Adrenal gland (tissue), 12 donors: Measurements from ENCODE around the gene TFPT. TPM values are rescaled to one million over a fixed set of nuclear protein-coding genes. Genes with fewer than 3 reads are reported as not detected.

Experiments used
- DNase-seq, 7 donors: peaks; one replicate each; pipeline ENCODE4 v3.0.0-alpha.2; 2019 to 2020
- H3K27ac ChIP-seq, 5 donors: fragments of 200-600 bp; sonication (generic) in 4 of 5; 1 replicate in 3 of 5; 2 replicates in 2 of 5; pipeline versions ENCODE4 v1.5.1 to v1.8.0; 2016 to 2020; ENCODE audit warnings: mild to moderate bottlenecking in 1 of 5
- H3K27me3 ChIP-seq: fragments of 200-600 bp; 2 replicates; pipeline ENCODE4 v1.8.0; 2021
- H3K36me3 ChIP-seq, 2 donors: fragments of 200-600 bp; replicated peaks in 1 of 2; 1 replicate in 1 of 2; 2 replicates in 1 of 2; pipeline versions ENCODE4 v1.5.1 to v1.8.0; 2018 to 2022
- H3K4me1 ChIP-seq, 2 donors: fragments of 200-600 bp; replicated peaks in 1 of 2; 1 replicate in 1 of 2; 2 replicates in 1 of 2; pipeline versions ENCODE4 v1.5.1 to v1.8.0; 2018 to 2021
- H3K4me3 ChIP-seq, 4 donors: fragments of 200-600 bp; sonication (generic) in 3 of 4; one replicate each; pipeline ENCODE4 v1.5.1; 2016 to 2018
- H3K9me3 ChIP-seq, 3 donors: fragments of 200-600 bp; sonication (generic) in 1 of 3; replicated peaks in 1 of 3; 1 replicate in 2 of 3; 2 replicates in 1 of 3; pipeline versions ENCODE4 v1.5.1 to v1.8.0; 2016 to 2021
- POLR2A ChIP-seq, 2 donors: fragments of 450-650 bp; IDR thresholded peaks; one replicate each; pipeline ENCODE4 v1.6.1; 2017; ENCODE audit warnings: antibody characterized with exemption in 2 of 2, mild to moderate bottlenecking in 2 of 2, moderate library complexity in 1 of 2
- WGBS, 4 donors: extraction: QIAGEN DNeasy Blood & Tissue Kit in 2 of 4; methylation state at CpG; one replicate each; pipeline versions ENCODE4 v1.1.5 to v1.1.7; 2013 to 2017; 5-methylcytosine and 5-hydroxymethylcytosine counted together
- intact Hi-C, 2 donors: fragments of 100-400 bp; cut with DNase I; formaldehyde crosslinking; loops; one replicate each; pipeline versions ENCODE4 v1.14.1 to v1.15.0; 2022 to 2023
- polyA plus RNA-seq, 3 donors: library from polyadenylated mRNA; stranded (reverse); fragments of 200-250 nt in 2 of 3; fragments of 350-450 nt in 1 of 3; fragmentation: Illumina TruSeq in 1 of 3; extraction: RNeasy Lipid Tissue Mini Kit (QIAGEN cat#74804) in 1 of 3; gene quantifications; one replicate each; pipeline ENCODE4 v1.2.3, GENCODE V29; 2013 to 2014
- total RNA-seq, 9 donors: library from RNA; depleted of rRNA in 4 of 9; stranded (reverse); fragments of >200 nt in 4 of 9; fragments of 120-200 nt in 1 of 9; fragmentation: NEBNext Ultra II Directional in 1 of 9; extraction: Animal tissue kit (Norgen Biotek cat#: 25700) in 1 of 9; gene quantifications; one replicate each; pipeline versions ENCODE4 v1.1.0 to v1.2.4, GENCODE V29; 2013 to 2023
- TF ChIP-seq, protein P1 (sequence below), 6 experiments: fragments of 450-650 bp in 4 of 6; fragments of 200-600 bp in 2 of 6; sonication (generic) in 1 of 6; IDR thresholded peaks; 1 replicate in 5 of 6; 2 replicates in 1 of 6; pipeline versions ENCODE4 v1.5.1 to v1.8.0; 2016 to 2021; ENCODE audit warnings: antibody characterized with exemption in 6 of 6, mild to moderate bottlenecking in 2 of 6, moderate library complexity in 1 of 6
- donor health status: healthy with polysubstance abuse.
- donor health status: Bipolar disorder and iron deficiency.
- donor health status: DM: yes; HTN: yes; CAD: no.
- donor health status: DM: no; HTN: no; CAD: no.
- donor health status: DM: no; HTN: no; CAD: no.
- donor health status: DM: yes; HTN: yes; CAD: no.

The TFPT gene
- total and polyA plus RNA-seq, 12 donors = 11.4 to 58.6 (median 24.6) TPM

DNA sequence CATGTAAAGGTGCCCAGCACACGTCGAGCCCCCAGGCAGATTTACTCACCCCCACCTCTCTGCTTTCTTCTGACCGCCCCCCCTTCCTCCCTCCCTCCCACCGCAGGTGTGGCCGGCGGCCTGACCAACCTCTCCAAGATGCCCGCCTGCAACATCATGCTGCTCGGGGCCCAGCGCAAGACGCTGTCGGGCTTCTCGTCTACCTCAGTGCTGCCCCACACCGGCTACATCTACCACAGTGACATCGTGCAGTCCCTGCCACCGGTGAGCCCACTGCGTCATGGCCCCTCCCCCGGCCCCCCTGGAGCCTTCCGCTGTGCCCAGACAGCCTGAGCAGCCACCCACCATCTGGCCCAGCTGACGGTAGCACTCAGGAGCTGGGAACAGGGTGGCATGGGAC is 8.9 kb upstream of the TFPT start:
- DNase-seq = no peak
- Histone ChIP-seq H3K9me3 (no peaks in the 10 kb centered on the region), H3K36me3 (peaks cover 0 to 97% of the 10 kb centered on the region in 2 donors), H3K4me1 (no peaks in the 10 kb centered on the region), H3K4me3 (no peak overlapping the region), H3K27me3 (no peaks in the 10 kb centered on the region), H3K27ac (no peak overlapping the region)
- 69 to 92% (median 88%) methylated on average over 3 to 19 of the region's 19 CpGs for WGBS, 4 donors
- TF ChIP-seq, protein P1, sequence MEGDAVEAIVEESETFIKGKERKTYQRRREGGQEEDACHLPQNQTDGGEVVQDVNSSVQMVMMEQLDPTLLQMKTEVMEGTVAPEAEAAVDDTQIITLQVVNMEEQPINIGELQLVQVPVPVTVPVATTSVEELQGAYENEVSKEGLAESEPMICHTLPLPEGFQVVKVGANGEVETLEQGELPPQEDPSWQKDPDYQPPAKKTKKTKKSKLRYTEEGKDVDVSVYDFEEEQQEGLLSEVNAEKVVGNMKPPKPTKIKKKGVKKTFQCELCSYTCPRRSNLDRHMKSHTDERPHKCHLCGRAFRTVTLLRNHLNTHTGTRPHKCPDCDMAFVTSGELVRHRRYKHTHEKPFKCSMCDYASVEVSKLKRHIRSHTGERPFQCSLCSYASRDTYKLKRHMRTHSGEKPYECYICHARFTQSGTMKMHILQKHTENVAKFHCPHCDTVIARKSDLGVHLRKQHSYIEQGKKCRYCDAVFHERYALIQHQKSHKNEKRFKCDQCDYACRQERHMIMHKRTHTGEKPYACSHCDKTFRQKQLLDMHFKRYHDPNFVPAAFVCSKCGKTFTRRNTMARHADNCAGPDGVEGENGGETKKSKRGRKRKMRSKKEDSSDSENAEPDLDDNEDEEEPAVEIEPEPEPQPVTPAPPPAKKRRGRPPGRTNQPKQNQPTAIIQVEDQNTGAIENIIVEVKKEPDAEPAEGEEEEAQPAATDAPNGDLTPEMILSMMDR (IDR thresholded peaks at IDR 0.05) = no peak
- TF ChIP-seq POLR2A (IDR thresholded peaks at IDR 0.05) = no peak
- intact Hi-C loops = no loop called here

DNA sequence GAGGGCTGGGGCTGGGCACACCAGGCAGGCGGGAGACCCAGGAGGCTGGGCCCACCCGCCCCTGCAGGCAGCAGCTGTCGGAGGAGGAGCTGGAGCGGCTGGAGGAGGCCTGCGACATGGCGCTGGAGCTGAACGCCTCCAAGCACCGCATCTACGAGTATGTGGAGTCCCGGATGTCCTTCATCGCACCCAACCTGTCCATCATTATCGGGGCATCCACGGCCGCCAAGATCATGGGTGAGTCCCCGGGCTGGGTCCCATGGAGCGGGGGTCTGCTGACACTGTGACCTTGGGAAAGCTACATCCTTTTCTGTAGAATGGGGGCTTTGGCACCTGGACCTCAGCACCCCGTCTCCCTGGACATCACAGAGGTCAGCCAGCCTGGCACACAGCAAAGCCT is 8.2 kb upstream of the TFPT start:
- WGBS, 4 donors = 90 to 100% (median 92%) methylated on average over 4 to 17 of the region's 17 CpGs

DNA sequence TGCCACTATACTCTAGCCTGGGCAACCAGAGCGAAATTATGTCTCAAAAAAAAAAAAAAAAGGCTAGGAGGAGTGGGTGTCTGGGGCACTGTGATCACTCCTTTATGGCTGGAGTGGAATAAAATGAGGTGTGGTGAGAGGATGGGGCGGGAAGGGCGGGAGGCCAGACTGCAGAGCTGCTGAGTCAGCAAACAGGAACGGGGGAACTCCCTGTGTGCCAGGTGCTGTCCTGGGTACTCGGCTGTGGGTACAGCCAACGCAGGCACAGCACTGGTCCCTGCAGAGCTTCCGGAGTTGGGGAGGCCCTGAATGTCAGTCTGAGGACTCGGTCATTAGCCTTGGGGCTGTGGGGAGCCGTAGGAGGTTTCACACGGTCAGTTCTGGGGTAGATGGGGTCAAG is 5.8 kb upstream of the TFPT start:
- no peak overlapping the region for H3K4me3 ChIP-seq
- DNase-seq = no peak
- intact Hi-C loops = no loop called here
- H3K9me3 ChIP-seq = no peaks in the 10 kb centered on the region
- H3K4me1 ChIP-seq = peaks cover 7 to 8% of the 10 kb centered on the region in 2 donors
- WGBS, 4 donors = 86 to 96% (median 96%) methylated on average over 10 of the region's 10 CpGs
- H3K27ac ChIP-seq = no peak overlapping the region
- no peaks in the 10 kb centered on the region for H3K27me3 ChIP-seq
- H3K36me3 ChIP-seq = peaks cover 0 to 73% of the 10 kb centered on the region in 2 donors
- TF ChIP-seq, protein P1 (IDR thresholded peaks at IDR 0.05) = no peak
- TF ChIP-seq POLR2A (IDR thresholded peaks at IDR 0.05) = no peak

More for the DNA sequence above, 8.2 kb upstream of the TFPT start:
- H3K9me3 ChIP-seq = no peaks in the 10 kb centered on the region
- no peak for TF ChIP-seq POLR2A (IDR thresholded peaks at IDR 0.05)
- TF ChIP-seq, protein P1 (IDR thresholded peaks at IDR 0.05) = no peak
- H3K27ac ChIP-seq = no peak overlapping the region
- no peaks in the 10 kb centered on the region for H3K4me1 ChIP-seq
- peaks cover 0 to 92% of the 10 kb centered on the region in 2 donors for H3K36me3 ChIP-seq
- intact Hi-C loops = no loop called here
- H3K4me3 ChIP-seq = no peak overlapping the region
- no peak for DNase-seq
- no peaks in the 10 kb centered on the region for H3K27me3 ChIP-seq

DNA sequence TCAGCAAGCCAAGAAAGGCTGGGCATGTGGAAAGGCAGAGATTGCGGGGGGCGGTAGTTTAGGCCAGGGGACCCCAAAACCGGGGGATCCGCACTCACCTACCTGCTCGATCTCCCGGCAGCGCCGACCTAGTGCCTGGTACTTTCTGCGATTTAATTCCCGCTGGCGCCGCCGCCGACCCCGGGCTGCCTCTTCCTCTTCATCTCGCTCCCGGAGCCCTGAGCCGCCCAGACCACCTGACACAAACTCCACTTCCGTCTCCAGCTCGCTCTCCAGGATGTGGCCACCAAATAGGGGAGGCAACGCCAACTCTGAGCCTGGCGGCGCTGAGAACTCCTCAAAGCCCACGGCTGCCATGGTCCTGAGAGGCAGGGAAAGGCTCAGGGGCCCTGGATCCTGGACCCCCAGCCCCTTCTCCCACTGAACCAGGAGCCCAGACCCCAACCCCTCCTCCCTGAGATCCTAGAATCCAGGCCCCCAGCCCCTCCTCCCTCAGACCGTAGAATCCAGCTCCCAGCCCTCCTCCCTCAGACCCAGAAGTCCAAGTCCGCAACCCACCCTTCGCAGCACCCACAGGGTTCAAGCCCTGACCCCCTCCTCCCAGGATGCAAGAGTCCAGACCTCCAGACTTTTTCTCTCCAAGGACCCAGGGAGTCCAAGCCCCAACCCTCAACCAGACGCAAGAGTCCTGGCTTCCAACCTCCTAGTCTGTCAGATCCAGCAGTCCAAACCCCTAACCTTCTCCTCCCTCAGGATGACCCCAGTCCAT is 933 bp downstream of the TFPT start:
- WGBS, 4 donors = 15 to 19% (median 16%) methylated on average over 17 to 28 of the region's 28 CpGs
- no peaks in the 10 kb centered on the region for H3K9me3 ChIP-seq
- H3K4me3 ChIP-seq = peak overlapping the region; percentile 52 to 81 (median 72)
- peak in 4 of 7 donors; percentile 47 to 54 (median 51) for DNase-seq
- TF ChIP-seq POLR2A (IDR thresholded peaks at IDR 0.05) = no peak
- TF ChIP-seq, protein P1 (IDR thresholded peaks at IDR 0.05) = no peak
- H3K4me1 ChIP-seq = peaks cover 22 to 23% of the 10 kb centered on the region in 2 donors
- peaks cover 0 to 25% of the 10 kb centered on the region in 2 donors for H3K36me3 ChIP-seq
- no peaks in the 10 kb centered on the region for H3K27me3 ChIP-seq
- intact Hi-C loops = no loop called here
- H3K27ac ChIP-seq = peak overlapping the region in 2 of 5 donors; percentile 85 to 94
